ENCODE data around the gene CSNK1G1.
"Not testable (repeated sequence)": the region's sequence is repeated elsewhere in the genome, so short reads cannot be mapped to it uniquely, and the experiment has no call there.

Gene CSNK1G1

GRCh38 chr15:64379216-64379960 lies 23.4 kb upstream of the CSNK1G1 start:
- H3K27me3 ChIP-seq (ENCODE audit: control insufficient read depth in 3 of 3, insufficient read depth in 3 of 3, low read depth in 1 of 3, low read length in 3 of 3): no peaks in the 10 kb centered on the region
- no peak overlapping the region for H2BK12ac ChIP-seq (ENCODE audit: low read length)
- peak overlapping the region in 1 of 2 donors; percentile 59 for H3K4me3 ChIP-seq (ENCODE audit: low read length in 2 of 2)
- no peak overlapping the region for H3K4ac ChIP-seq (ENCODE audit: low read length)
- H3K27ac ChIP-seq (replicated peaks; ENCODE audit: low read length): no peak overlapping the region
- H2BK120ac ChIP-seq (ENCODE audit: low read depth, low read length): no peak overlapping the region
- H3K4me2 ChIP-seq (ENCODE audit: insufficient read depth, low read length, poor library complexity, severe bottlenecking): no peak overlapping the region
- H3K14ac ChIP-seq (ENCODE audit: low read length): no peak overlapping the region
- DNase-seq (ENCODE audit: low spot score): no peak
- WGBS, 2 donors (ENCODE audit: extremely low coverage in 2 of 2, insufficient read length in 2 of 2, insufficient replicate concordance in 1 of 2): no CpG with 5 or more reads among the region's 9 CpGs
- H2AK5ac ChIP-seq (ENCODE audit: low read depth, low read length): no peak overlapping the region
- peak overlapping the region; percentile 21 for H3K9ac ChIP-seq (ENCODE audit: low read depth, low read length, poor library complexity)
- peaks cover 0 to 4% of the 10 kb centered on the region in 2 donors for H3K4me1 ChIP-seq (ENCODE audit: control insufficient read depth in 2 of 2, insufficient read depth in 1 of 2, low read depth in 1 of 2, low read length in 2 of 2)
- no peak overlapping the region for H4K8ac ChIP-seq (ENCODE audit: low read depth, low read length)
- no peak overlapping the region for H2BK15ac ChIP-seq (ENCODE audit: low read length)
- H4K91ac ChIP-seq (ENCODE audit: low read depth, low read length, poor library complexity): no peak overlapping the region
- H3K79me1 ChIP-seq (ENCODE audit: low read depth, low read length): no peaks in the 10 kb centered on the region
- H3K9me3 ChIP-seq (replicated peaks in 1 of 2; ENCODE audit: control insufficient read depth in 2 of 2, insufficient read depth in 1 of 2, low read depth in 1 of 2, low read length in 2 of 2): no peaks in the 10 kb centered on the region
- no peak overlapping the region for H3K18ac ChIP-seq (ENCODE audit: low read length)
- H2AFZ ChIP-seq (ENCODE audit: low read length): no peak overlapping the region
- H3K23ac ChIP-seq (ENCODE audit: low read depth, low read length, poor library complexity): no peak overlapping the region
- H3K36me3 ChIP-seq (replicated peaks in 1 of 2; ENCODE audit: control insufficient read depth in 2 of 2, insufficient read depth in 2 of 2, low read length in 2 of 2): peaks cover 6 to 54% of the 10 kb centered on the region in 2 donors
- no peak overlapping the region for H2BK5ac ChIP-seq (ENCODE audit: low read length)

- Histone ChIP-seq H3K27ac (replicated peaks; ENCODE audit: low read length) (no peak overlapping the region), H2AK5ac (ENCODE audit: low read depth, low read length) (no peak overlapping the region), H3K4ac (ENCODE audit: low read length) (no peak overlapping the region), H2BK120ac (ENCODE audit: low read depth, low read length) (no peak overlapping the region), H4K8ac (ENCODE audit: low read depth, low read length) (no peak overlapping the region), H3K27me3 (ENCODE audit: control insufficient read depth in 3 of 3, insufficient read depth in 3 of 3, low read depth in 1 of 3, low read length in 3 of 3) (no peaks in the 10 kb centered on the region), H3K4me1 (ENCODE audit: control insufficient read depth in 2 of 2, insufficient read depth in 1 of 2, low read depth in 1 of 2, low read length in 2 of 2) (no peaks in the 10 kb centered on the region), H2BK12ac (ENCODE audit: low read length) (no peak overlapping the region), H3K4me2 (ENCODE audit: insufficient read depth, low read length, poor library complexity, severe bottlenecking) (no peak overlapping the region), H2BK15ac (ENCODE audit: low read length) (no peak overlapping the region), H4K91ac (ENCODE audit: low read depth, low read length, poor library complexity) (no peak overlapping the region), H3K9me3 (replicated peaks in 1 of 2; ENCODE audit: control insufficient read depth in 2 of 2, insufficient read depth in 1 of 2, low read depth in 1 of 2, low read length in 2 of 2) (no peaks in the 10 kb centered on the region), H3K36me3 (replicated peaks in 1 of 2; ENCODE audit: control insufficient read depth in 2 of 2, insufficient read depth in 2 of 2, low read length in 2 of 2) (peaks cover 11 to 91% of the 10 kb centered on the region in 2 donors), H2BK5ac (ENCODE audit: low read length) (no peak overlapping the region), H3K14ac (ENCODE audit: low read length) (no peak overlapping the region), H3K9ac (ENCODE audit: low read depth, low read length, poor library complexity) (no peak overlapping the region), H3K79me1 (ENCODE audit: low read depth, low read length) (no peaks in the 10 kb centered on the region), H3K18ac (ENCODE audit: low read length) (no peak overlapping the region), H3K23ac (ENCODE audit: low read depth, low read length, poor library complexity) (no peak overlapping the region), H3K4me3 (ENCODE audit: low read length in 2 of 2) (peak overlapping the region in 1 of 2 donors; percentile 65), H2AFZ (ENCODE audit: low read length) (no peak overlapping the region)
- no peak for DNase-seq (ENCODE audit: low spot score)
- no CpG with 5 or more reads among the region's 8 CpGs for WGBS, 2 donors (ENCODE audit: extremely low coverage in 2 of 2, insufficient read length in 2 of 2, insufficient replicate concordance in 1 of 2)
These were observed 17.4 kb upstream of the CSNK1G1 start for GRCh38 chr15:64373360-64373759.

- not testable (repeated sequence) for H3K23ac ChIP-seq (ENCODE audit: low read depth, low read length, poor library complexity); H2BK5ac ChIP-seq (ENCODE audit: low read length); H3K9me3 ChIP-seq (replicated peaks in 1 of 2; ENCODE audit: control insufficient read depth in 2 of 2, insufficient read depth in 1 of 2, low read depth in 1 of 2, low read length in 2 of 2); H3K4me2 ChIP-seq (ENCODE audit: insufficient read depth, low read length, poor library complexity, severe bottlenecking); H3K4ac ChIP-seq (ENCODE audit: low read length); H3K14ac ChIP-seq (ENCODE audit: low read length); H3K4me1 ChIP-seq (ENCODE audit: control insufficient read depth in 2 of 2, insufficient read depth in 1 of 2, low read depth in 1 of 2, low read length in 2 of 2); H3K27me3 ChIP-seq (ENCODE audit: control insufficient read depth in 3 of 3, insufficient read depth in 3 of 3, low read depth in 1 of 3, low read length in 3 of 3); H4K91ac ChIP-seq (ENCODE audit: low read depth, low read length, poor library complexity); H3K79me1 ChIP-seq (ENCODE audit: low read depth, low read length); H2AFZ ChIP-seq (ENCODE audit: low read length); H3K18ac ChIP-seq (ENCODE audit: low read length); H2AK5ac ChIP-seq (ENCODE audit: low read depth, low read length); H2BK120ac ChIP-seq (ENCODE audit: low read depth, low read length); H3K27ac ChIP-seq (replicated peaks; ENCODE audit: low read length); DNase-seq (ENCODE audit: low spot score); H2BK12ac ChIP-seq (ENCODE audit: low read length); H3K4me3 ChIP-seq (ENCODE audit: low read length in 2 of 2); H3K9ac ChIP-seq (ENCODE audit: low read depth, low read length, poor library complexity); H2BK15ac ChIP-seq (ENCODE audit: low read length); H4K8ac ChIP-seq (ENCODE audit: low read depth, low read length)
- WGBS, 2 donors (ENCODE audit: extremely low coverage in 2 of 2, insufficient read length in 2 of 2, insufficient replicate concordance in 1 of 2): no CpG with 5 or more reads among the region's 8 CpGs
- peaks cover 13 to 89% of the 10 kb centered on the region in 2 donors for H3K36me3 ChIP-seq (replicated peaks in 1 of 2; ENCODE audit: control insufficient read depth in 2 of 2, insufficient read depth in 2 of 2, low read length in 2 of 2)
These were observed 15.4 kb upstream of the CSNK1G1 start for GRCh38 chr15:64371383-64371782.

GRCh38 chr15:64369078-64369607 lies 13.2 kb upstream of the CSNK1G1 start:
- Histone ChIP-seq H3K27ac (replicated peaks; ENCODE audit: low read length) (no peak overlapping the region), H3K4ac (ENCODE audit: low read length) (no peak overlapping the region), H3K23ac (ENCODE audit: low read depth, low read length, poor library complexity) (no peak overlapping the region), H3K4me1 (ENCODE audit: control insufficient read depth in 2 of 2, insufficient read depth in 1 of 2, low read depth in 1 of 2, low read length in 2 of 2) (no peaks in the 10 kb centered on the region), H3K18ac (ENCODE audit: low read length) (no peak overlapping the region), H3K9ac (ENCODE audit: low read depth, low read length, poor library complexity) (no peak overlapping the region), H3K79me1 (ENCODE audit: low read depth, low read length) (no peaks in the 10 kb centered on the region), H2BK120ac (ENCODE audit: low read depth, low read length) (no peak overlapping the region), H3K9me3 (replicated peaks in 1 of 2; ENCODE audit: control insufficient read depth in 2 of 2, insufficient read depth in 1 of 2, low read depth in 1 of 2, low read length in 2 of 2) (no peaks in the 10 kb centered on the region), H2BK5ac (ENCODE audit: low read length) (no peak overlapping the region), H3K4me3 (ENCODE audit: low read length in 2 of 2) (no peak overlapping the region), H3K14ac (ENCODE audit: low read length) (no peak overlapping the region), H2AFZ (ENCODE audit: low read length) (no peak overlapping the region), H4K91ac (ENCODE audit: low read depth, low read length, poor library complexity) (no peak overlapping the region), H3K27me3 (ENCODE audit: control insufficient read depth in 3 of 3, insufficient read depth in 3 of 3, low read depth in 1 of 3, low read length in 3 of 3) (no peaks in the 10 kb centered on the region), H3K36me3 (replicated peaks in 1 of 2; ENCODE audit: control insufficient read depth in 2 of 2, insufficient read depth in 2 of 2, low read length in 2 of 2) (peaks cover 7 to 88% of the 10 kb centered on the region in 2 donors), H2AK5ac (ENCODE audit: low read depth, low read length) (no peak overlapping the region), H2BK15ac (ENCODE audit: low read length) (no peak overlapping the region), H4K8ac (ENCODE audit: low read depth, low read length) (no peak overlapping the region), H2BK12ac (ENCODE audit: low read length) (no peak overlapping the region), H3K4me2 (ENCODE audit: insufficient read depth, low read length, poor library complexity, severe bottlenecking) (no peak overlapping the region)
- no CpG with 5 or more reads among the region's 2 CpGs for WGBS, 2 donors (ENCODE audit: extremely low coverage in 2 of 2, insufficient read length in 2 of 2, insufficient replicate concordance in 1 of 2)
- no peak for DNase-seq (ENCODE audit: low spot score)

Measured in neuronal stem cell (in vitro differentiated cells).